ENCODE measurements around the gene PEX5.

PEX5 gene

DNA sequence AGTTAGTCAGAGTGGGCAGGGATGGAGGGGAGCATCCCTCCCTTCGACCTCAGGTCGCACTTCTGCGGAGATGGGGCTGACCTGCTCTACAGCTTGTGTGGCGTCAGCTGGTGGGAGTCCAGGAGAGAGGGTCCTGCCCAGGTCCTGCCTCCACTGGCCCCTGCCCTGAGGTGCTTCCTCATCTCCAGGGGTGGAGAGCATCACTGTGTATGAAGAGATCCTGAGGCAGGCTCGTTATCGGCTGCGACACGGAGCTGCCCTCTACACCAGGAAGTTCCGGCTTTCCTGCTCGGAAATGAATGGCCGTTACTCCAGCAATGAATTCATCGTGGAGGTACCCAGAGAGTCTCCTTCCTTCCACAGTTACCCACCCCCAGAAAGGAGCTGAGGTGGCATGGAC lies 39.1 kb upstream of the PEX5 start:
- TF ChIP-seq, protein P1, sequence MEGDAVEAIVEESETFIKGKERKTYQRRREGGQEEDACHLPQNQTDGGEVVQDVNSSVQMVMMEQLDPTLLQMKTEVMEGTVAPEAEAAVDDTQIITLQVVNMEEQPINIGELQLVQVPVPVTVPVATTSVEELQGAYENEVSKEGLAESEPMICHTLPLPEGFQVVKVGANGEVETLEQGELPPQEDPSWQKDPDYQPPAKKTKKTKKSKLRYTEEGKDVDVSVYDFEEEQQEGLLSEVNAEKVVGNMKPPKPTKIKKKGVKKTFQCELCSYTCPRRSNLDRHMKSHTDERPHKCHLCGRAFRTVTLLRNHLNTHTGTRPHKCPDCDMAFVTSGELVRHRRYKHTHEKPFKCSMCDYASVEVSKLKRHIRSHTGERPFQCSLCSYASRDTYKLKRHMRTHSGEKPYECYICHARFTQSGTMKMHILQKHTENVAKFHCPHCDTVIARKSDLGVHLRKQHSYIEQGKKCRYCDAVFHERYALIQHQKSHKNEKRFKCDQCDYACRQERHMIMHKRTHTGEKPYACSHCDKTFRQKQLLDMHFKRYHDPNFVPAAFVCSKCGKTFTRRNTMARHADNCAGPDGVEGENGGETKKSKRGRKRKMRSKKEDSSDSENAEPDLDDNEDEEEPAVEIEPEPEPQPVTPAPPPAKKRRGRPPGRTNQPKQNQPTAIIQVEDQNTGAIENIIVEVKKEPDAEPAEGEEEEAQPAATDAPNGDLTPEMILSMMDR (IDR thresholded peaks at IDR 0.05; ENCODE audit: low read length): no peak
- no peak for TF ChIP-seq EZH2 (IDR thresholded peaks at IDR 0.05; ENCODE audit: borderline replicate concordance, low read length)
- Histone ChIP-seq H3F3A (ENCODE audit: insufficient read depth, low read length) (no peaks in the 10 kb centered on the region), H2AFZ (ENCODE audit: low read length) (no peak overlapping the region), H3K4me1 (ENCODE audit: insufficient read depth, low read length, severe bottlenecking) (no peaks in the 10 kb centered on the region), H3K9me3 (ENCODE audit: low read length) (no peaks in the 10 kb centered on the region), H3K4me2 (ENCODE audit: low read length) (no peak overlapping the region), H4K20me1 (ENCODE audit: insufficient read depth, low read length) (no peaks in the 10 kb centered on the region), H3K36me3 (ENCODE audit: insufficient read depth, low read length) (no peaks in the 10 kb centered on the region), H3K27me3 (ENCODE audit: insufficient read depth, low read length) (no peaks in the 10 kb centered on the region), H3K79me2 (ENCODE audit: insufficient read depth, low read length) (no peaks in the 10 kb centered on the region), H3K4me3 (ENCODE audit: low read depth, low read length, poor library complexity, severe bottlenecking) (no peak overlapping the region), H3K9me2 (ENCODE audit: low read depth, low read length) (no peaks in the 10 kb centered on the region), H3K27ac (ENCODE audit: low read depth, low read length, poor library complexity, severe bottlenecking) (no peak overlapping the region), H3K9ac (ENCODE audit: low read length) (no peak overlapping the region)

DNA sequence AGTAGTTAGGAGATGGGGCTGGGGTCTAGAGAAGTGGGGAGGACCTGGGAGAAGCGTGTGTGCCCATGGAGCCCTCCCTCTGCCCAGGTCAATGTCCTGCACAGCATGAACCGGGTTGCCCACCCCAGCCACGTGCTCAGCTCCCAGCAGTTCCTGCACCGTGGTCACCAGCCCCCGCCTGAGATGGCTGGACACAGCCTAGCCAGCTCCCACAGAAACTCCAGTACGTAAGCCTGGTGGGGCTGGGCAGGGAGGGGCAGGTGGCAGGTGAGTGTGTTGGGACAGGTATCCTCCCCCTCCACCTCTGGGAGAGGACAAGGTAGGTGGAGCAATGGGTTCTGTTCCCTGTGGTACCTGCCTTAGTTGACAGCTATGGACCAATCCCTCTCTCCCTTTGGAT lies 38.6 kb upstream of the PEX5 start:
- Histone ChIP-seq H3K79me2 (ENCODE audit: insufficient read depth, low read length) (no peaks in the 10 kb centered on the region), H2AFZ (ENCODE audit: low read length) (no peak overlapping the region), H3K27ac (ENCODE audit: low read depth, low read length, poor library complexity, severe bottlenecking) (no peak overlapping the region), H3K4me1 (ENCODE audit: insufficient read depth, low read length, severe bottlenecking) (no peaks in the 10 kb centered on the region), H3K9ac (ENCODE audit: low read length) (no peak overlapping the region), H3F3A (ENCODE audit: insufficient read depth, low read length) (no peaks in the 10 kb centered on the region), H3K9me2 (ENCODE audit: low read depth, low read length) (no peaks in the 10 kb centered on the region), H3K36me3 (ENCODE audit: insufficient read depth, low read length) (no peaks in the 10 kb centered on the region), H3K4me3 (ENCODE audit: low read depth, low read length, poor library complexity, severe bottlenecking) (no peak overlapping the region), H3K27me3 (ENCODE audit: insufficient read depth, low read length) (no peaks in the 10 kb centered on the region), H3K4me2 (ENCODE audit: low read length) (no peak overlapping the region), H4K20me1 (ENCODE audit: insufficient read depth, low read length) (no peaks in the 10 kb centered on the region), H3K9me3 (ENCODE audit: low read length) (no peaks in the 10 kb centered on the region)
- TF ChIP-seq EZH2 (IDR thresholded peaks at IDR 0.05; ENCODE audit: borderline replicate concordance, low read length): no peak
- TF ChIP-seq, protein P1 (IDR thresholded peaks at IDR 0.05; ENCODE audit: low read length): no peak

DNA sequence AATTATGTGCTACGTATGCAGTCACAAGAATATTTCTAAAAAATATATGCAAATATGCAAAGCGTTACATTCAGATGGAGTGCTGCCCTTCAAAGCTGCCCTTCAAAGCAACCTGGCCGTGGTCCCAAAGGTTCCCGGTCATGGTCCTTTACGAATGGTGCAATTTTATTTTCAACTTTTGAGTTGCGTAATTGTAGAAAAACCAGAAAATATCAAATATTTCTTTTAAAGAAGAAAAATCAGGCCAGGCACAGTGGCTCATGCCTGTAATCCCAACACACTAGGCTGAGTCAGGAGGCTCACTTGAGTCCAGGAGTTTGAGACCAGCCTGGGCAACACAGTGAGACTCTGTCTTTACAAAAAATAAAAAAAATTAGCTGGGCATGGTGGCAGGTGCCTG lies 38.0 kb upstream of the PEX5 start:
- H3K79me2 ChIP-seq (ENCODE audit: insufficient read depth, low read length): no peaks in the 10 kb centered on the region
- no peaks in the 10 kb centered on the region for H3F3A ChIP-seq (ENCODE audit: insufficient read depth, low read length)
- H3K36me3 ChIP-seq (ENCODE audit: insufficient read depth, low read length): no peaks in the 10 kb centered on the region
- no peak overlapping the region for H3K4me2 ChIP-seq (ENCODE audit: low read length)
- no peak overlapping the region for H3K9ac ChIP-seq (ENCODE audit: low read length)
- H3K27ac ChIP-seq (ENCODE audit: low read depth, low read length, poor library complexity, severe bottlenecking): no peak overlapping the region
- H3K9me2 ChIP-seq (ENCODE audit: low read depth, low read length): no peaks in the 10 kb centered on the region
- H2AFZ ChIP-seq (ENCODE audit: low read length): no peak overlapping the region
- H3K4me3 ChIP-seq (ENCODE audit: low read depth, low read length, poor library complexity, severe bottlenecking): no peak overlapping the region
- TF ChIP-seq, protein P1 (IDR thresholded peaks at IDR 0.05; ENCODE audit: low read length): no peak
- TF ChIP-seq EZH2 (IDR thresholded peaks at IDR 0.05; ENCODE audit: borderline replicate concordance, low read length): no peak
- no peaks in the 10 kb centered on the region for H3K9me3 ChIP-seq (ENCODE audit: low read length)
- no peaks in the 10 kb centered on the region for H4K20me1 ChIP-seq (ENCODE audit: insufficient read depth, low read length)
- H3K27me3 ChIP-seq (ENCODE audit: insufficient read depth, low read length): no peaks in the 10 kb centered on the region
- H3K4me1 ChIP-seq (ENCODE audit: insufficient read depth, low read length, severe bottlenecking): no peaks in the 10 kb centered on the region
